ENCODE results near the gene MEMO1. TPM values are rescaled to one million over a fixed set of nuclear protein-coding genes. Genes with fewer than 3 reads are reported as not detected.

MEMO1 gene
- total RNA-seq, result 46.3 and 56.7 TPM in 2 replicates

GRCh38 chr2:32010670-32011484, at the start of gene MEMO1:
Gene MEMO1, minus strand, starts transcription at chr2:32011008. Its CDS starts 761 bp downstream, at chr2:32010247.

GRCh38 chr2:32039447-32040219, 28.8 kb upstream of the MEMO1 start, which contains the start of gene DPY30:
Gene DPY30, minus strand, starts transcription at chr2:32039805. Its CDS starts 349 bp downstream, at chr2:32039456.

Other genes with a start within 250 kb of the MEMO1 start
- 37.3 and 53.6 TPM in 2 replicates for gene DPY30, start 28.8 kb upstream of the MEMO1 start, total RNA-seq
- 15.4 and 23.1 TPM in 2 replicates for gene SPAST, start 52.5 kb upstream of the MEMO1 start, total RNA-seq
- 19.1 and 25.2 TPM in 2 replicates for gene SLC30A6, start 154.9 kb upstream of the MEMO1 start, total RNA-seq